Left lung (tissue), 10 donors: ENCODE data around the gene SLC13A2. TPM values are rescaled to one million over a fixed set of nuclear protein-coding genes. Genes with fewer than 3 reads are reported as not detected.
"Not testable (repeated sequence)": the region's sequence is repeated elsewhere in the genome, so short reads cannot be mapped to it uniquely, and the experiment has no call there.

ENCODE experiments used
- ATAC-seq: fragments of 200-7000 bp; cut with Tn5 transposase; one replicate; pipeline ENCODE4 v1.9.1; 2020; ENCODE audit warnings: moderate library complexity
- DNase-seq, 4 donors: peaks; one replicate each; pipeline ENCODE4 v3.0.0-alpha.2; 2013 to 2020
- H3K27ac ChIP-seq, 2 donors: fragments of 200-600 bp; sonication (generic) in 1 of 2; one replicate each; pipeline versions ENCODE4 v1.5.0 to v1.8.0; 2020 to 2021
- H3K27me3 ChIP-seq, 2 donors: fragments of 200-600 bp; sonication (generic) in 1 of 2; one replicate each; pipeline versions ENCODE4 v1.5.0 to v1.8.0; 2020 to 2021
- H3K36me3 ChIP-seq, 2 donors: fragments of 200-600 bp; sonication (generic) in 1 of 2; one replicate each; pipeline versions ENCODE4 v1.5.0 to v1.8.0; 2020 to 2021
- H3K4me1 ChIP-seq, 2 donors: fragments of 200-600 bp; one replicate each; pipeline ENCODE4 v1.8.0; 2021
- H3K4me3 ChIP-seq, 2 donors: fragments of 200-600 bp; sonication (generic) in 1 of 2; one replicate each; pipeline versions ENCODE4 v1.5.0 to v1.8.0; 2020 to 2021; ENCODE audit warnings: mild to moderate bottlenecking in 1 of 2
- H3K9me3 ChIP-seq, 2 donors: fragments of 200-600 bp; sonication (generic) in 1 of 2; one replicate each; pipeline versions ENCODE4 v1.5.0 to v1.8.0; 2020 to 2021
- CTCF ChIP-seq, 2 donors: fragments of 200-600 bp; sonication (generic) in 1 of 2; IDR thresholded peaks; one replicate each; pipeline versions ENCODE4 v1.5.0 to v1.8.0; 2021; ENCODE audit warnings: antibody characterized with exemption in 2 of 2
- intact Hi-C, 2 donors: fragments of 100-400 bp; cut with DNase I; formaldehyde crosslinking; loops; one replicate each; pipeline versions ENCODE4 v1.11.2 to v1.14.2; 2022
- polyA plus RNA-seq, 6 donors: library from polyadenylated mRNA; unstranded; fragments of 120-200 nt; gene quantifications; one replicate each; pipeline ENCODE4 v1.2.1, GENCODE V29; 2013; ENCODE audit not compliant: insufficient read length in 6 of 6
- total RNA-seq, 2 donors: library from RNA; stranded (reverse); fragmentation: NEBNext Ultra II Directional; extraction: Animal tissue kit (Norgen Biotek cat#: 25700); gene quantifications; one replicate each; pipeline ENCODE4 v1.2.1, GENCODE V29; 2021
- donor health status: DM: no; HTN: yes; CAD: no.
- donor health status: DM: no; HTN: no; CAD: no.

Gene SLC13A2
- total and polyA plus RNA-seq, 8 donors, result 0.13 to 0.60 (median 0.42) TPM; not detected in 2

- Histone ChIP-seq H3K9me3 (no peaks in the 10 kb centered on the region), H3K4me3 (no peak overlapping the region), H3K4me1 (no peaks in the 10 kb centered on the region), H3K27me3 (no peaks in the 10 kb centered on the region), H3K36me3 (no peaks in the 10 kb centered on the region), H3K27ac (no peak overlapping the region)
- DNase-seq, result no peak
- intact Hi-C loops, result no loop called here
- TF ChIP-seq CTCF (IDR thresholded peaks at IDR 0.05), result no peak
- ATAC-seq, result no peak
These were observed 23.6 kb upstream of the SLC13A2 start for GRCh38 chr17:28449859-28450258.

DNA sequence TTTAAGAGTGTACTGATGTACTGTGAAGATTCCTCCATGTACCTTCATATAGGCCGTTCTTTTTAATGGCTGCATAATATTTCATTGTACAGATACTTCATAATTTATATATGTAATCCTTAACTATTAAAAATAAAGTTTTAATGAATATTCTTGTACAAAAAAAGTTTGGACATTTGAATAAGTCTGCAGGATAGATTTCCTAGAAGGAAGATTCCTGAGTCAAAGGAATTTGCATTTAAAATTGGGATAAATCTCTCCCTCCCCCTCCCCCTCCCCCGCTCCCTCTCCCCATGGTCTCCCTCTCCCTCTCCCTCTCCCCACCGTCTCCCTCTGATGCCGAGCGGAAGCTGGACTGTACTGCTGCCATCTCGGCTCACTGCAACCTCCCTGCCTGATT is 15.6 kb upstream of the SLC13A2 start:
- DNase-seq (no peak), ATAC-seq (no peak)
- Histone ChIP-seq H3K9me3 (no peaks in the 10 kb centered on the region), H3K4me3 (no peak overlapping the region), H3K36me3 (no peaks in the 10 kb centered on the region), H3K4me1 (no peaks in the 10 kb centered on the region), H3K27ac (no peak overlapping the region), H3K27me3 (no peaks in the 10 kb centered on the region)
- intact Hi-C loops, result no loop called here
- no peak for TF ChIP-seq CTCF (IDR thresholded peaks at IDR 0.05)

DNA sequence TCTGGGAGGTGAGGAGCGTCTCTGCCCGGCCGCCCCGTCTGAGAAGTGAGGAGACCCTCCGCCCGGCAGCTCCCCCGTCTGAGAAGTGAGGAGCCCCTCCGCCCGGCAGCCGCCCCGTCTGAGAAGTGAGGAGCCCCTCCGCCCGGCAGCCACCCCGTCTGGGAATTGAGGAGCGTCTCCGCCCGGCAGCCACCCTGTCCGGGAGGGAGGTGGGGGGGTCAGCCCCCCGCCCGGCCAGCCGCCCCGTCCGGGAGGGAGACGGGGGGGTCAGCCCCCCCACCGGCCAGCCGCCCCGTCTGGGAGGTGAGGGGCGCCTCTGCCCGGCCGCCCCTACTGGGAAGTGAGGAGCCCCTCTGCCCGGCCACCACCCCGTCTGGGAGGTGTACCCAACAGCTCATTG is 14.6 kb upstream of the SLC13A2 start:
- H3K36me3 ChIP-seq, H3K27me3 ChIP-seq, DNase-seq, H3K4me1 ChIP-seq, intact Hi-C loops, H3K4me3 ChIP-seq, H3K27ac ChIP-seq, ATAC-seq, H3K9me3 ChIP-seq: not testable (repeated sequence)

- no peaks in the 10 kb centered on the region for H3K9me3 ChIP-seq
- H3K27ac ChIP-seq, result no peak overlapping the region
- intact Hi-C loops, result no loop called here
- H3K27me3 ChIP-seq, result peaks cover 0 to 4% of the 10 kb centered on the region in 2 donors
- H3K4me3 ChIP-seq, result no peak overlapping the region
- ATAC-seq, result no peak
- H3K4me1 ChIP-seq, result peaks cover 0 to 1% of the 10 kb centered on the region in 2 donors
- TF ChIP-seq CTCF (IDR thresholded peaks at IDR 0.05), result no peak
- H3K36me3 ChIP-seq, result no peaks in the 10 kb centered on the region
- DNase-seq, result no peak
These were observed 12.5 kb upstream of the SLC13A2 start for GRCh38 chr17:28460901-28461300.

DNA sequence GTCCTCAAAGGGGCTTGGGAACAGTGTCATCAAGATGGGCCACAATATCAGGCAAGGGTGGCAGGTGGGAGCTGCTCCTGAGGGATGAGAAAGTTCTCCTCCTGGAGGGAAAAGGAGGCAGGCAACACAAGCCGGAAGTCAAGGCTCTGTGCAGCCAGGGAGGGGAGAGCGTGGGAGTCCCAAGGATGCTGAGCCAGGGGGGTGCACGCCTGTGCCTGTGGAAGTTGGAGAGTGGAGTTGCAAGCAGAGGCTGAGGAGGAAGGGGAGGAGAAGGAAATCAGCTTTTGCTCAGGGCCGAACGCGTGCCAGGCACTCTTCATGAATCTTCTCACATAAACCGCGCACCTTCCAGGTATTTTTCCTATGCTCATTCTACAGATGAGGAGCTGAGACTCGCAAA is 7.4 kb upstream of the SLC13A2 start:
- H3K36me3 ChIP-seq, result no peaks in the 10 kb centered on the region
- TF ChIP-seq CTCF (IDR thresholded peaks at IDR 0.05), result no peak
- no peak for ATAC-seq
- no peaks in the 10 kb centered on the region for H3K9me3 ChIP-seq
- H3K27ac ChIP-seq, result no peak overlapping the region
- H3K4me3 ChIP-seq, result no peak overlapping the region
- H3K27me3 ChIP-seq, result peaks cover 0 to 6% of the 10 kb centered on the region in 2 donors
- H3K4me1 ChIP-seq, result peaks cover 0 to 25% of the 10 kb centered on the region in 2 donors
- intact Hi-C loops, result no loop called here
- DNase-seq, result no peak

- DNase-seq (peak in 2 of 4 donors; percentile 51 to 53), ATAC-seq (peak; percentile 11)
- Histone ChIP-seq H3K36me3 (no peaks in the 10 kb centered on the region), H3K27ac (no peak overlapping the region), H3K27me3 (peaks cover 0 to 6% of the 10 kb centered on the region in 2 donors), H3K4me1 (peaks cover 0 to 25% of the 10 kb centered on the region in 2 donors), H3K4me3 (no peak overlapping the region), H3K9me3 (no peaks in the 10 kb centered on the region)
- no peak for TF ChIP-seq CTCF (IDR thresholded peaks at IDR 0.05)
- intact Hi-C loops, result no loop called here
These were observed 6.9 kb upstream of the SLC13A2 start for GRCh38 chr17:28466521-28467048.
